HEK293 (cell line): ENCODE results near the gene BET1.

ENCODE experiments used
- ZNF121 ChIP-seq: fragments of 450-650 bp; formaldehyde crosslinking; IDR thresholded peaks from 2 replicates; pipeline ENCODE4 v1.5.1; 2016; ENCODE audit warnings: missing biosample characterization, missing genetic modification characterization
- TF ChIP-seq, protein P1 (sequence below): fragments of 450-650 bp; formaldehyde crosslinking; optimal IDR thresholded peaks from 2 replicates; pipeline ENCODE3; 2016; ENCODE audit warnings: missing biosample characterization, mild to moderate bottlenecking, missing genetic modification characterization
- TF ChIP-seq, protein P2 (sequence below): fragments of 450-650 bp; formaldehyde crosslinking; IDR thresholded peaks from 2 replicates; pipeline ENCODE4 v1.5.1; 2016; ENCODE audit warnings: missing biosample characterization, missing genetic modification characterization, low read depth
- TF ChIP-seq, protein P3 (sequence below): fragments of 450-650 bp; formaldehyde crosslinking; IDR thresholded peaks from 2 replicates; pipeline ENCODE4 v1.5.1; 2016; ENCODE audit warnings: missing biosample characterization, missing genetic modification characterization

GRCh38 chr7:94012746-94013145 is 8.6 kb upstream of the BET1 start:
- no peak for TF ChIP-seq ZNF121 (tag by site-specific recombination)
- TF ChIP-seq, protein P1, sequence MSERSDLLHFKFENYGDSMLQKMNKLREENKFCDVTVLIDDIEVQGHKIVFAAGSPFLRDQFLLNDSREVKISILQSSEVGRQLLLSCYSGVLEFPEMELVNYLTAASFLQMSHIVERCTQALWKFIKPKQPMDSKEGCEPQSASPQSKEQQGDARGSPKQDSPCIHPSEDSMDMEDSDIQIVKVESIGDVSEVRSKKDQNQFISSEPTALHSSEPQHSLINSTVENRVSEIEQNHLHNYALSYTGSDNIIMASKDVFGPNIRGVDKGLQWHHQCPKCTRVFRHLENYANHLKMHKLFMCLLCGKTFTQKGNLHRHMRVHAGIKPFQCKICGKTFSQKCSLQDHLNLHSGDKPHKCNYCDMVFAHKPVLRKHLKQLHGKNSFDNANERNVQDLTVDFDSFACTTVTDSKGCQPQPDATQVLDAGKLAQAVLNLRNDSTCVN (tag by site-specific recombination), result no peak
- TF ChIP-seq, protein P2, sequence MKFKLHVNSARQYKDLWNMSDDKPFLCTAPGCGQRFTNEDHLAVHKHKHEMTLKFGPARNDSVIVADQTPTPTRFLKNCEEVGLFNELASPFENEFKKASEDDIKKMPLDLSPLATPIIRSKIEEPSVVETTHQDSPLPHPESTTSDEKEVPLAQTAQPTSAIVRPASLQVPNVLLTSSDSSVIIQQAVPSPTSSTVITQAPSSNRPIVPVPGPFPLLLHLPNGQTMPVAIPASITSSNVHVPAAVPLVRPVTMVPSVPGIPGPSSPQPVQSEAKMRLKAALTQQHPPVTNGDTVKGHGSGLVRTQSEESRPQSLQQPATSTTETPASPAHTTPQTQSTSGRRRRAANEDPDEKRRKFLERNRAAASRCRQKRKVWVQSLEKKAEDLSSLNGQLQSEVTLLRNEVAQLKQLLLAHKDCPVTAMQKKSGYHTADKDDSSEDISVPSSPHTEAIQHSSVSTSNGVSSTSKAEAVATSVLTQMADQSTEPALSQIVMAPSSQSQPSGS (tag by site-specific recombination), result no peak
- TF ChIP-seq, protein P3, sequence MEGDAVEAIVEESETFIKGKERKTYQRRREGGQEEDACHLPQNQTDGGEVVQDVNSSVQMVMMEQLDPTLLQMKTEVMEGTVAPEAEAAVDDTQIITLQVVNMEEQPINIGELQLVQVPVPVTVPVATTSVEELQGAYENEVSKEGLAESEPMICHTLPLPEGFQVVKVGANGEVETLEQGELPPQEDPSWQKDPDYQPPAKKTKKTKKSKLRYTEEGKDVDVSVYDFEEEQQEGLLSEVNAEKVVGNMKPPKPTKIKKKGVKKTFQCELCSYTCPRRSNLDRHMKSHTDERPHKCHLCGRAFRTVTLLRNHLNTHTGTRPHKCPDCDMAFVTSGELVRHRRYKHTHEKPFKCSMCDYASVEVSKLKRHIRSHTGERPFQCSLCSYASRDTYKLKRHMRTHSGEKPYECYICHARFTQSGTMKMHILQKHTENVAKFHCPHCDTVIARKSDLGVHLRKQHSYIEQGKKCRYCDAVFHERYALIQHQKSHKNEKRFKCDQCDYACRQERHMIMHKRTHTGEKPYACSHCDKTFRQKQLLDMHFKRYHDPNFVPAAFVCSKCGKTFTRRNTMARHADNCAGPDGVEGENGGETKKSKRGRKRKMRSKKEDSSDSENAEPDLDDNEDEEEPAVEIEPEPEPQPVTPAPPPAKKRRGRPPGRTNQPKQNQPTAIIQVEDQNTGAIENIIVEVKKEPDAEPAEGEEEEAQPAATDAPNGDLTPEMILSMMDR (tag by site-specific recombination), result no peak
